Measurements from ENCODE around the gene ASIC2. TPM values are rescaled to one million over a fixed set of nuclear protein-coding genes. Genes with fewer than 3 reads are reported as not detected.

The ASIC2 gene
- total RNA-seq, 2 donors from 2014 or later: not detected

DNA sequence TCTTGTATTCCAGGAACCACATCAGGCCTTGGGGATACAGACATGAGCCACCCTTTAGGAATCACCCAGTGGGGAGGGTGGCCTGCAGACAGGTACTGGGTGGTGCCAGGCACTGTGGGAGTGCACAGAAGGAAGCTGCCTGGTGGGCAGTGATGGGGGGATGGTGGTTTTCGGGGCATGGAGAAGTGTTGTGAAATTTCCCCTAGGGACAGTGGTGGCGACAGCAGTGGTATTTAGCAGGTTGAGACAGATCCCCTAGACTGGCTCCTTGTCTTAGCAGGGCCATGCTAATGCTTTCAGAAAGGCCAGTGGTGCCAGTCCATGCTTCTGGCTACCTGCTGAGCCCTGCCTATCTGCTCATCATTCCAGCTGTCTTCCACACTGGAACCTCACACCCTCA is 171.8 kb downstream of the ASIC2 start:
- DNase-seq: no peak
- Mint-ChIP-seq H3K4me1 (ENCODE audit: low read depth) (no peaks in the 10 kb centered on the region), H3K4me3 (no peak overlapping the region), H3K27me3 (ENCODE audit: low read depth) (peaks cover 16% of the 10 kb centered on the region), H3K36me3 (ENCODE audit: insufficient read depth in 2 of 2) (no peaks in the 10 kb centered on the region), H3K27ac (no peak overlapping the region), H3K9me3 (no peaks in the 10 kb centered on the region)
- no peak for ATAC-seq (replicated peaks in 1 of 2)

DNA sequence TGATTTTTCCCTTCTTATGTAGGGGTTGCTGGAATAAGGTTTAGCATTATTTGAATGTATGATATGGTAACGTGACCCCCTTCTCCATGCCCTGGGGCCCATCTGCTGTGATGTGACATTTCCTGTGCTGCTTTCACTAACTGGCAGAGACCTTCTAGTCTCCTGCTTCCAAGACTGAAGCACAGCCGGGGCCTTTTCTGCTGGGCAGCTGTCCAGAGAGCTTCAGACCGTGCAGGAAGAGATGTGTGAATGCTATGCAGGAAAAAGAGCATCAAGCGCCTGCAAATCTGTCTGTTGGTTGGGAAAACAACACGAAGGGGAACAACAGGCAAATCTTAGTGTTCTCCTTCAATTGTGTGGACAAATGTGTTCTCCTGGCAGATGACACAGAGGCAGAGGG is 173.0 kb downstream of the ASIC2 start:
- no peaks in the 10 kb centered on the region for H3K36me3 Mint-ChIP-seq (ENCODE audit: insufficient read depth in 2 of 2)
- H3K27ac Mint-ChIP-seq: no peak overlapping the region

DNA sequence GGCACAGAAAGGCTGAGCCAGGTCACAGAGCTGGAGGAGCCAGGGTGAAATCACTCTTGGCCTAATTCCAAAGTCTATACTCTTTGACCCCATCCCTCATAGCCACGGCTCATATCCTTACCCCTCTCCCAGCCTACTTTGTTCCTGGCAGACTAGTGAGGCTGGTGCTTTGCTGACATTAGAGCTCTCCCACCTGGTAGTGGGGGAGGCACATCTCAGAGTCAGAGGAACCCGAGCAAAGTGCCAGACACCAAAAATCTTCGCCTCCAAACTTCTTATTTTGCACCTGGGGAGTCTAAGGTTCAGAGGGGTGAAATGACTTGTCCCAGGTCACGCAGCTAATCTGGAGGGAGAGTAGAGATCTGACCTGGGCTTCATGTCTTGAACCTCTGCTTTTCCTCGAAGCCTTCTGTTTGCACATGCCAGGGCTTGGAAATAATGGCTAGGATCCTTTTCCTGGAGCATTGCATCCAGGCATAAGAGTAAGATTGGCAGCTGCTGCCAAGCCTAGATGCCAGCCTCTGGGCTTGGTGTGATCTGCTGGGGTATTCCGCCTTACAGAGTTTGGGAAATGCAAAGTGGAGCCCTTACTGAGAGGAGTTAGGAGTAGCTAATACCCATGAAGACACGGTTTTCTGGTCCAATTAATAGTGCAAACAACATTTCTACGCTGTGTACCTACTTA is 174.6 kb downstream of the ASIC2 start:
- H3K27ac Mint-ChIP-seq: no peak overlapping the region
- H3K9me3 Mint-ChIP-seq: no peaks in the 10 kb centered on the region
- no peaks in the 10 kb centered on the region for H3K4me1 Mint-ChIP-seq (ENCODE audit: low read depth)
- DNase-seq (no peak), ATAC-seq (replicated peaks in 1 of 2) (no peak)
- H3K27me3 Mint-ChIP-seq (ENCODE audit: low read depth): peaks cover 17% of the 10 kb centered on the region
- H3K4me3 Mint-ChIP-seq: no peak overlapping the region
- H3K36me3 Mint-ChIP-seq (ENCODE audit: insufficient read depth in 2 of 2): no peaks in the 10 kb centered on the region

More for the DNA sequence above, 173.0 kb downstream of the ASIC2 start:
- no peaks in the 10 kb centered on the region for H3K4me1 Mint-ChIP-seq (ENCODE audit: low read depth)
- H3K4me3 Mint-ChIP-seq: no peak overlapping the region
- H3K27me3 Mint-ChIP-seq (ENCODE audit: low read depth): peaks cover 16% of the 10 kb centered on the region
- DNase-seq (no peak), ATAC-seq (replicated peaks in 1 of 2) (no peak)
- no peaks in the 10 kb centered on the region for H3K9me3 Mint-ChIP-seq

DNA sequence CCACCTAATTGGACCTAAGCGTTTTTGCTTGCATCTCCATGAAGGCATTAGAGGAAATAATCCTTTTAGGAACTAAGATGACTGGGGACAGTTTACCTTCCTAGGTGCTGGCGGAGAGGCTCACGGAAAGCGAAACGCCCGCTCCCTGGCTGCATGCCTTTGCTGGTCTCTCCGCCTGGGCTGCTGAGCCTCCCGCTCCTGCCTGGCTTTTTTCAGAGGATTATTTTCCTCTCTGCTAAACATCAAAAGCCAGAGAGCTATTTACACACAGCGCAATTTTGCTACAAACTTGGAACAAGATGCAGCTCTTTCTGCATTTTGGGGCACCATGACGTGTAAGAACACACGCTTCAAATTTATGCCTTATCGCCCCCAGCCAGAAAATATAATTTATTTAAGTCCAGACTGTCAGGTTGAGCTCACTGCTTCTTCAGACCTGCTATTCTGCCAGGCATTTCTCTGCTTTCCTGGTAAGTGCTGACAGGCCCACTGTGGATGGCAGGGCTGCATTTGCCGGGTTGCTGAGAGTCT is 177.0 kb downstream of the ASIC2 start:
- no peak for ATAC-seq (replicated peaks in 1 of 2)
- Mint-ChIP-seq H3K9me3 (no peaks in the 10 kb centered on the region), H3K36me3 (ENCODE audit: insufficient read depth in 2 of 2) (no peaks in the 10 kb centered on the region), H3K4me1 (ENCODE audit: low read depth) (no peaks in the 10 kb centered on the region), H3K4me3 (no peak overlapping the region), H3K27ac (no peak overlapping the region), H3K27me3 (ENCODE audit: low read depth) (peaks cover 25% of the 10 kb centered on the region)
- DNase-seq: no peak

DNA sequence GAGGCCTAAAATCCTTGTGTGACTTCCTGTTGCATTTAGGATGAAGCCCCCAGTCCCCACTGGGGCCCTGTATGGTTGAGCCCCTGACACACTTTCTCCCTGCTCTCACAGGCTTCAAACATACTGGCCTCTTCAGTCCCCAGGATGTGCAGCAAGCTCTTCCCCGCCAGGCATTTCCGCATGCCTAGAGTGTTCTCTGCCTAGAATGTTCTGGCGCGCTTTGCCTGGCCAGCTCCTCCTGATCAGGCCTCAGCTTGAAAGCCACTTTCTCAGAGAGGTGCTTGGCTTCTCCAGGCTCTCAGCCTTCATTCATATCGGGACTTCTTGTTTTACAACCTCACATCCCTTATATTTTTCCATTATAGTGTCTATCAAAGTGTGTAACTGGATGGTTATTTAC is 177.7 kb downstream of the ASIC2 start:
- DNase-seq: no peak

DNA sequence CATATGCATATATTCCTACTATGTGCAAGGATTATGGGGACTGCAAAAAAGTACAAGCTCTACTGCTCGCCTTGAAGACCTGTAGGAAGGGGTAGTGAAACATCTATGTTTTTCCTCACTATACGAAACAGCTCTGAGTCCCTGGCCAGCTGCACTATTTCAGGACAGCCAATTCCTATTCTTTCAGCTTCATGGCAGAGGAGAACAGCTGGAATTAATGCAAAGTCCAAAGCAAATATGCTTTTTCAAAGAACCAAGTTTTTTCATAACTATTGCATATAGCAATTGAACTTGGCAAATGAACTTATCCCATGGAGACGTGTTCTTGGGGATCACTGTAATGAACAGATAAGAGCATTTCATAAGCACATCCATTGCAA is 179.1 kb downstream of the ASIC2 start:
- no peak overlapping the region for H3K4me3 Mint-ChIP-seq
- H3K4me1 Mint-ChIP-seq (ENCODE audit: low read depth): no peaks in the 10 kb centered on the region
- H3K36me3 Mint-ChIP-seq (ENCODE audit: insufficient read depth in 2 of 2): no peaks in the 10 kb centered on the region
- ATAC-seq (replicated peaks in 1 of 2) (no peak), DNase-seq (no peak)
- H3K9me3 Mint-ChIP-seq: no peaks in the 10 kb centered on the region
- peaks cover 28% of the 10 kb centered on the region for H3K27me3 Mint-ChIP-seq (ENCODE audit: low read depth)
- no peak overlapping the region for H3K27ac Mint-ChIP-seq

More for the DNA sequence above, 177.7 kb downstream of the ASIC2 start:
- ATAC-seq (replicated peaks in 1 of 2): no peak
- Mint-ChIP-seq H3K4me3 (no peak overlapping the region), H3K9me3 (no peaks in the 10 kb centered on the region), H3K27ac (no peak overlapping the region), H3K4me1 (ENCODE audit: low read depth) (no peaks in the 10 kb centered on the region), H3K36me3 (ENCODE audit: insufficient read depth in 2 of 2) (no peaks in the 10 kb centered on the region), H3K27me3 (ENCODE audit: low read depth) (peaks cover 28% of the 10 kb centered on the region)

DNA sequence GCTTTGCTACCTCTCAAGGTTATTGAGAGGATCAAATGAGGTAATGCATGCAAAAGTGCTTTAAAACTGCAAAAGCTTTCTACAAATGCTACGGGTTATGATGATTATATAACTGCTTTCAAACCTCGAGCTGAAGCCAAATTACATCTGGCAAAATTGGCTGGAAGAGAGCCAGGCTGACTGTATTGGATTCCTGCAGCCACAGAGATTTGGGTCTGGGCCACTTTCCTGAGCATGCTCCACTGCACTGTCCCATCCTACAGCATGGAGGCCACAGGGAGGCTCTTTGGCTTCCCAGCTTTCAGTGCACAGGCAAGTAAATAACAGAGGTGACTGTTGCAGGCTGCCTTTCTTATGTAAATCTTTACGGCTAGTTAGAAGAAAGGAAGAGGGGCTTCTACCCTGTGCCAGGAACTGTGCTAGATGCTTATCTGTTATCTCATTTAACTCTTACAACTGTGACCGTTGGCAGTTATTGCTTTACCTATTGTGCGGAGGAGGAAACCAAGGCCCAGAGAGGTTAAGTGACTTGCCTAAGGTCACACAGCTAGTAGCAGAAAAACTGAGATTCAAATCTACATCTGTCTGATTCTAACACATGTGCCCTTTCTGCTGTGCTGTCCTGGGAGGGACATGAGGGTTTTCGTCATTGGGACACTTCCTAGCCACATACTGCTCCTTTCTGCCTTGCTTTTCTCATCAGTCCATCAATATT is 179.7 kb downstream of the ASIC2 start:
- DNase-seq (no peak), ATAC-seq (replicated peaks in 1 of 2) (no peak)
- H3K4me1 Mint-ChIP-seq (ENCODE audit: low read depth): no peaks in the 10 kb centered on the region
- no peaks in the 10 kb centered on the region for H3K36me3 Mint-ChIP-seq (ENCODE audit: insufficient read depth in 2 of 2)
- H3K27me3 Mint-ChIP-seq (ENCODE audit: low read depth): peaks cover 28% of the 10 kb centered on the region
- H3K27ac Mint-ChIP-seq: no peak overlapping the region
- no peak overlapping the region for H3K4me3 Mint-ChIP-seq
- H3K9me3 Mint-ChIP-seq: no peaks in the 10 kb centered on the region

DNA sequence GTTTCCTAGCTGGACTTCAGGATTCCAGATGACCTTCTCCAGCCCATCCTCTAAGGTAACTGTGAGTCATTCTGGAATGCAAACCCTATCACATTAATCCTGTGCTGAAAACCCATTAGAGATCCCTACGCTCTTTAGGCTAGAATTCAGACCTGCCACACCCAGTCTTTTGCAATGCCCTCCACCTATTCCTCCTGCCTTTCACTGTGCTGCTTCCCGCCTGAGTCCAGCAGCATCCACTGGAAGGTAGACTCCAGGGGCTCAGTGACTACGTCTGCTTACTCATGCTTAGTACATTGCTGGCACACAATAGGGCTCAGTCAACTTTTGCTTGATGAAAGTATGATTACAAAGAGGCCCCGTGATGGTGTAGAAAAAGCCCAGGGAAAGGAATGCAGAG is 180.3 kb downstream of the ASIC2 start:
- Mint-ChIP-seq H3K4me1 (ENCODE audit: low read depth) (no peaks in the 10 kb centered on the region), H3K27me3 (ENCODE audit: low read depth) (peaks cover 28% of the 10 kb centered on the region), H3K9me3 (no peaks in the 10 kb centered on the region), H3K4me3 (no peak overlapping the region), H3K27ac (no peak overlapping the region), H3K36me3 (ENCODE audit: insufficient read depth in 2 of 2) (no peaks in the 10 kb centered on the region)
- DNase-seq (no peak), ATAC-seq (replicated peaks in 1 of 2) (no peak)

DNA sequence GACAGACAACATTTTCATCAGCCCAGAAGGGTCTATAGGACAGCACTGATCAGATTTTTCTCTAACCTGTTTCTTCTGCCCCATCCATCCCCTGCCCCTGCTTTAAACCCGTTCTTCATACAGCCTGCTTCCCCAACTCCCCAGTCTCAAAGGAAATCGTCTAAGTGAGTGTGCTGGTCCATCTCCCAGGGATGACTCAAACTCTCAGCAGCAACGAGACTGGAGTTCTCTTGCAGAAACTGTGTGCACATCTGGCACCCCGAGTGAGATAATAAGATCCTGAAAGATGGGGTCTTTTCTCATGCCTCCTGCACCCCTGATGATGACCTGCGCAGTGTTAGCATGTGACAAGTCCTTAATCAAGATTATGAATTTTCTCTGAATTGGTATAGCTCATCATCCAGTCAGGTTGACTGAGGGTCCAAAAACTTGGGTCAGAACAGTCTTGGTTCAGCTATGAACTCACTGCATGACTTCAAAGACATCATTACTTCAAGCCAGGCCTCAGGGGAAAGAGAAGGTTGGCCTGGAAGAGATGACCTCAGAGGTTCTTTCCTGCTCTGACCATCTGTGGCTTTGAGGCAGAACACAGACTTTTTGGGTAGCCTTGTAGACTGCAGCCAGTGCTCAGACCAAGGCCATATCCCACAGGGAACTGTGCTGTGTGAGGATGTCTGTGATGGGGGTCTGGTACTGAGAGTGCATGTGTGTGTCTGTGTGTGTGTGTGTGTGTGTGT is 183.6 kb downstream of the ASIC2 start:
- Mint-ChIP-seq H3K36me3 (ENCODE audit: insufficient read depth in 2 of 2) (no peaks in the 10 kb centered on the region), H3K4me1 (ENCODE audit: low read depth) (no peaks in the 10 kb centered on the region), H3K27ac (no peak overlapping the region), H3K4me3 (no peak overlapping the region), H3K9me3 (peaks cover 0 to 3% of the 10 kb centered on the region in 2 donors), H3K27me3 (ENCODE audit: low read depth) (peaks cover 35% of the 10 kb centered on the region)
- ATAC-seq (replicated peaks in 1 of 2): no peak
- DNase-seq: no peak

DNA sequence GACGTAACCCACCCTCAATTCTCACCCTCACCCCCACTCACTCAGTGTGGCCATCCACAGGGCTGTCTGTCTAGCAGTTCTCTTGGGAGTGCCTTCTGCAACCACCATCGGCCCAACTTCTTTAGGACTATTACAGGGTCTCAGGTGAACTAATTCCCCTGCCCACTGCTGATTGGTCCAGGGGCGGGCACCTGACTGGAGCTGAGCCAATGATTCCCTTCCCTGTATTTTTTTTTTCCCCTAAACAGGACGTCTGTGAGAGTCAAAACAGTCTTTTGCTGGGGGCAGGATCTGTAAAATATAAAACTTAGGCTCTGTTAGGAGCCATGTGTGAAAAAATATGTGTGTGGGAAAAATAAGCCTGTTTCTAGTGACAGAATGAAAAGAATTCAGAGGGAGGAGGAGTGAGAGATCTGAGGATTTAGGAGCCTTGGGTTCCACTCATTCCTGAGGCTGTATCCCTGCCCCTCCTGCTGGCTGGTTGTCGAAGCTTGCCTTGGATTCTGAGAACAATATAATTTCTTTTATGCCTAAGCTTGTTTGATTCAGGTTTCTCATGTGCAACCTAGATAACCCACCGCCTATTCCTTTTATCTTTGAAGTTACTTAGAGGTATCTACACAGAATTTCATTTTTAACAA is 186.4 kb downstream of the ASIC2 start:
- Mint-ChIP-seq H3K27me3 (ENCODE audit: low read depth) (peaks cover 16% of the 10 kb centered on the region), H3K4me1 (ENCODE audit: low read depth) (no peaks in the 10 kb centered on the region), H3K4me3 (no peak overlapping the region), H3K27ac (no peak overlapping the region), H3K9me3 (peaks cover 0 to 3% of the 10 kb centered on the region in 2 donors), H3K36me3 (ENCODE audit: insufficient read depth in 2 of 2) (no peaks in the 10 kb centered on the region)
- ATAC-seq (replicated peaks in 1 of 2) (no peak), DNase-seq (no peak)

DNA sequence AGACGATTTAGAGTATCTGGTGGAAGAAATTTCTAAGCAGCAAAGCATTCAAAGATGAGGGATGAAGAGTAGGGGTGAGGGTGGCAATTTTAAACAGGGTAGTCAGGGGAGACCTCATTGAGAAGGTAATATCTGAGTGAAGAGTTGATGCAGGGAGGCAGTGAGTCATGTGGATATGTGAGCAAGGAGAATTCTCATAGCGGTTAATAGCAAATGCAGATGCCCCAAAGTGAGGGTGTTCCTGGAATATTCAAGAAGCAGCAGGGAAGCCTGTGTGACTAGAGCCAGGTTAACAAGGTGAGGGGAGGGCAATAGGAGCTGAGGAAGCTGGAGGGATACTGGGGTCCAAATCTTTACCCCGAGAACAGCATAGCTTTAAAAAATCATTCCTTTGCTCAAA is 187.2 kb downstream of the ASIC2 start:
- Mint-ChIP-seq H3K27me3 (ENCODE audit: low read depth) (peaks cover 9% of the 10 kb centered on the region), H3K4me3 (no peak overlapping the region), H3K9me3 (peaks cover 0 to 3% of the 10 kb centered on the region in 2 donors), H3K4me1 (ENCODE audit: low read depth) (no peaks in the 10 kb centered on the region), H3K27ac (no peak overlapping the region), H3K36me3 (ENCODE audit: insufficient read depth in 2 of 2) (no peaks in the 10 kb centered on the region)
- no peak for DNase-seq
- no peak for ATAC-seq (replicated peaks in 1 of 2)

DNA sequence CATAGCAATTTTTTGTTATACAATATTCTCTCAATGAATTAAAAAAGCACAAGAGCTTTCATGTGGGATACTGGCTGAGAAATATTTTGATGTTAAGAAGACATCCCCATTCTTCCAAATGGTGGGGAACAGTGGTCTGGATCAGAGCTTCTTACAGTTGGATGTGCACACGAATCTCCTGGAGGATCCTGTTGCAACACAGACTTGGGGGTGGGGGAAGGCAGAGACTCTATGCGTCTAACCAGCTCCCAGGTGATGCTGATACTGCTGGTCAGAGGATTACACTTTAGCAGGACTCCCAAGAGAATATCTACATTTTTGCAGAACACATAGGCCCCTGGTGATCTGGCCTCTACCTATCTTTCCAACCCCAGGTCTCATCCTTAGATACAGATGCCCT is 193.2 kb downstream of the ASIC2 start:
- H3K4me1 Mint-ChIP-seq (ENCODE audit: low read depth): no peaks in the 10 kb centered on the region
- ATAC-seq (replicated peaks in 1 of 2) (no peak), DNase-seq (no peak)
- H3K27ac Mint-ChIP-seq: no peak overlapping the region
- H3K27me3 Mint-ChIP-seq (ENCODE audit: low read depth): peaks cover 6% of the 10 kb centered on the region
- no peaks in the 10 kb centered on the region for H3K36me3 Mint-ChIP-seq (ENCODE audit: insufficient read depth in 2 of 2)
- no peaks in the 10 kb centered on the region for H3K9me3 Mint-ChIP-seq
- H3K4me3 Mint-ChIP-seq: no peak overlapping the region

DNA sequence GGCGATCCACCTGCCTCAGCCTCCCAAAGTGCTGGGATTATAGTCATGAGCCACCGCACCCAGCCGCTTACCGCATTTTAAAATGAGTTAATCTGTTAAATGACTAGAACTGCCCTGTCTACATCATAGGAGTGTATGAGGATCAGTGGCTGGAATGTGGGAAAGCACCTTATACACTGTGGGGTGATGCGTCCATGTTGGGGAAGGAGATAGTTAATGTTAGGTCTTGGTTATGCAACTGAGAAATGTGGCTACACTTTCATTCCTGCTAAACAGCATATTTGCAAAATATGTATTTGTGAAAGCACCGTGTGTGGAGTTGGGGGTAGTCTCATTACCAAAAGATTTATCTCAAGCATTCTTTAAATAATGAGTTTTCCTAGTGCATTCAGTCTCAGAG is 193.8 kb downstream of the ASIC2 start:
- ATAC-seq (replicated peaks in 1 of 2) (no peak), DNase-seq (no peak)
- H3K4me3 Mint-ChIP-seq: no peak overlapping the region
- H3K36me3 Mint-ChIP-seq (ENCODE audit: insufficient read depth in 2 of 2): no peaks in the 10 kb centered on the region
- H3K27ac Mint-ChIP-seq: no peak overlapping the region
- peaks cover 6% of the 10 kb centered on the region for H3K27me3 Mint-ChIP-seq (ENCODE audit: low read depth)
- H3K4me1 Mint-ChIP-seq (ENCODE audit: low read depth): no peaks in the 10 kb centered on the region
- H3K9me3 Mint-ChIP-seq: no peaks in the 10 kb centered on the region

All from activated T-cell treated with anti-CD3 and anti-CD28 coated beads, Interleukin-2, amount 50 U/mL, for 72 hours (primary cell).